HCT116 (cell line): ENCODE results near the gene DKK3. TPM values are rescaled to one million over a fixed set of nuclear protein-coding genes. Genes with fewer than 3 reads are reported as not detected.

ENCODE experiments used
- ATAC-seq: fragments of 200-7000 bp; cut with Tn5 transposase; 2 replicates; pipeline ENCODE4 v1.9.1; 2020; ENCODE audit warnings: mild to moderate bottlenecking, moderate library complexity
- BruUV-seq: library from RNA; stranded (reverse); fragments of 400-500 nt; replicated peaks from 2 replicates; lab custom pipeline; 2021; lab: Mats Ljungman, UMichigan
- CTCF ChIA-PET: fragments of 300-600 bp; sonication (Branson Sonifier 250); formaldehyde crosslinking; loops from one replicate; lab custom pipeline; 2021; ENCODE audit warnings: antibody characterized with exemption; lab: Charles Lee
- POLR2A ChIA-PET: fragments of 300-600, 350-600 bp; sonication (Branson Sonifier 250); formaldehyde crosslinking; loops from one replicate; lab custom pipeline; 2021; ENCODE audit warnings: antibody characterized with exemption; lab: Charles Lee
- RAD21 ChIA-PET, 2 experiments: fragments of 300-600 bp; sonication (Branson Sonifier 250); formaldehyde crosslinking; loops; one replicate each; lab custom pipeline; 2023; ENCODE audit warnings: low total read pairs in 2 of 2; ENCODE audit not compliant: uncharacterized antibody in 2 of 2, unreplicated experiment in 2 of 2, low non-redundant PET in 1 of 2; lab: Charles Lee
- DNase-seq: peaks from one replicate; pipeline ENCODE4 v3.0.0-alpha.2; 2010; ENCODE audit warnings: low read depth, low spot score
- H2AFZ ChIP-seq: fragments of 200-600 bp; shearing (Covaris generic), sonication (generic); 2 replicates; pipeline ENCODE4 v1.6.1; 2017; ENCODE audit warnings: low read depth, mixed run types, mixed read lengths, antibody characterized with exemption, low read length; ENCODE audit not compliant: poor library complexity, severe bottlenecking
- H3K27ac ChIP-seq: 2 replicates; pipeline ENCODE4 v1.5.1; 2012; ENCODE audit warnings: low read depth, low read length
- H3K27me3 ChIP-seq: fragments of 200-600 bp; sonication (generic); 2 replicates; pipeline ENCODE4 v1.6.1; 2016; ENCODE audit warnings: mixed run types, low read length, mixed read lengths; ENCODE audit not compliant: insufficient read depth
- H3K36me3 ChIP-seq, 2 experiments: fragments of 200-500 bp in 1 of 2; fragments of 200-600 bp in 1 of 2; sonication (Bioruptor generic) in 1 of 2; sonication (generic) in 1 of 2; 2 replicates each; pipeline versions ENCODE4 v1.5.1 to v1.6.1; 2014 to 2016; ENCODE audit warnings: low read length in 2 of 2, inconsistent platforms in 1 of 2, mixed read lengths in 1 of 2, mixed run types in 1 of 2; ENCODE audit not compliant: insufficient read depth in 2 of 2, control insufficient read depth in 1 of 2
- H3K4me1 ChIP-seq, 2 experiments: fragments of 200-600 bp in 1 of 2; sonication (generic) in 1 of 2; 2 replicates each; pipeline versions ENCODE4 v1.5.1 to v1.6.1; 2012 to 2017; ENCODE audit warnings: low read length in 2 of 2, inconsistent platforms in 1 of 2, mild to moderate bottlenecking in 1 of 2, mixed read lengths in 1 of 2, mixed run types in 1 of 2, moderate library complexity in 1 of 2; ENCODE audit not compliant: insufficient read depth in 2 of 2, control insufficient read depth in 1 of 2
- H3K4me2 ChIP-seq: fragments of 200-600 bp; sonication (generic); 2 replicates; pipeline ENCODE4 v1.6.1; 2017; ENCODE audit warnings: mixed run types, low read length, mixed read lengths
- H3K4me3 ChIP-seq, 2 experiments: fragments of 200-600 bp in 1 of 2; sonication (generic) in 1 of 2; replicated peaks in 1 of 2; 2 replicates each; pipeline ENCODE4 v1.5.1; 2011 to 2016; ENCODE audit warnings: low read length in 2 of 2, control low read depth in 1 of 2, low read depth in 1 of 2, mild to moderate bottlenecking in 1 of 2, mixed read lengths in 1 of 2, mixed run types in 1 of 2
- H3K79me2 ChIP-seq: fragments of 200-600 bp; sonication (generic); 2 replicates; pipeline ENCODE4 v1.6.1; 2017; ENCODE audit warnings: mild to moderate bottlenecking, mixed run types, low read length, moderate library complexity, mixed read lengths; ENCODE audit not compliant: insufficient read depth
- H3K9ac ChIP-seq: fragments of 200-600 bp; sonication (generic); 2 replicates; pipeline ENCODE4 v1.6.1; 2016; ENCODE audit warnings: low read length, mixed read lengths
- H3K9me2 ChIP-seq: fragments of 200-600 bp; sonication (generic), shearing (Covaris generic); 2 replicates; pipeline ENCODE4 v1.6.1; 2017; ENCODE audit warnings: mixed run types, mild to moderate bottlenecking, moderate library complexity; ENCODE audit not compliant: insufficient read depth
- H3K9me3 ChIP-seq, 2 experiments: fragments of 200-500 bp in 1 of 2; fragments of 200-600 bp in 1 of 2; sonication (Bioruptor generic) in 1 of 2; sonication (generic) in 1 of 2; 2 replicates each; pipeline ENCODE4 v1.6.1; 2014 to 2017; ENCODE audit warnings: low read length in 2 of 2, mixed read lengths in 2 of 2, inconsistent platforms in 1 of 2, low read depth in 1 of 2, mild to moderate bottlenecking in 1 of 2, mixed run types in 1 of 2, moderate library complexity in 1 of 2; ENCODE audit not compliant: control insufficient read depth in 1 of 2, insufficient read depth in 1 of 2
- H4K20me1 ChIP-seq: fragments of 200-600 bp; sonication (generic), shearing (Covaris generic); 2 replicates; pipeline ENCODE4 v1.6.1; 2017; ENCODE audit warnings: mixed run types, mild to moderate bottlenecking, moderate library complexity; ENCODE audit not compliant: insufficient read depth
- CBX3 ChIP-seq: IDR thresholded peaks from 2 replicates; pipeline ENCODE4 v1.6.1; 2012; ENCODE audit warnings: low read depth
- EGR1 ChIP-seq: IDR thresholded peaks from 2 replicates; pipeline ENCODE4 v1.6.1; 2012; ENCODE audit warnings: low read depth
- EZH2 ChIP-seq: fragments of 200-600 bp; sonication (generic); IDR thresholded peaks from 2 replicates; pipeline ENCODE4 v1.6.1; 2017; ENCODE audit warnings: antibody characterized with exemption, mixed run types
- EZH2phosphoT487 ChIP-seq: fragments of 200-600 bp; IDR thresholded peaks from 2 replicates; pipeline ENCODE4 v1.6.1; 2018; ENCODE audit warnings: antibody characterized with exemption, borderline replicate concordance
- JUND ChIP-seq: IDR thresholded peaks from 2 replicates; pipeline ENCODE4 v1.6.1; 2012
- POLR2A ChIP-seq: IDR thresholded peaks from 2 replicates; pipeline ENCODE4 v1.7.0; 2011; ENCODE audit warnings: borderline replicate concordance; ENCODE audit not compliant: insufficient read depth, insufficient read length; ENCODE audit errors: extremely low read depth
- POLR2AphosphoS5 ChIP-seq: IDR thresholded peaks from 2 replicates; pipeline ENCODE4 v1.6.1; 2011; ENCODE audit warnings: mild to moderate bottlenecking, low read depth, low read length, moderate library complexity
- SIN3A ChIP-seq: IDR thresholded peaks from 2 replicates; pipeline ENCODE4 v1.6.1; 2012; ENCODE audit warnings: low read depth
- SP1 ChIP-seq: IDR thresholded peaks from 2 replicates; pipeline ENCODE4 v1.6.1; 2012; ENCODE audit warnings: low read depth
- TCF7L2 ChIP-seq: IDR thresholded peaks from 2 replicates; pipeline ENCODE4 v1.7.0; 2011; ENCODE audit warnings: borderline replicate concordance, inconsistent platforms; ENCODE audit not compliant: insufficient read depth, insufficient read length; ENCODE audit errors: extremely low read depth
- YY1 ChIP-seq: IDR thresholded peaks from 2 replicates; pipeline ENCODE4 v1.6.1; 2011; ENCODE audit warnings: low read length, low read depth, moderate library complexity, mild to moderate bottlenecking; ENCODE audit not compliant: insufficient replicate concordance; ENCODE audit errors: extremely low read depth
- ZBTB33 ChIP-seq: IDR thresholded peaks from 2 replicates; pipeline ENCODE4 v1.6.1; 2011; ENCODE audit warnings: mild to moderate bottlenecking, low read length, moderate library complexity; ENCODE audit not compliant: insufficient replicate concordance; ENCODE audit errors: extremely low read depth
- ZFX ChIP-seq: fragments of 450-650 bp; IDR thresholded peaks from 2 replicates; pipeline ENCODE4 v1.6.1; 2017
- ZNF274 ChIP-seq: fragments of 200-500 bp; sonication (Bioruptor generic); IDR thresholded peaks from 2 replicates; pipeline ENCODE4 v1.6.1; 2014; ENCODE audit warnings: mild to moderate bottlenecking, low read depth, low read length, inconsistent platforms
- intact Hi-C: fragments of 100-400 bp; cut with micrococcal nuclease; formaldehyde crosslinking; loops from 2 replicates; pipeline ENCODE4 v1.10.0; 2022
- total RNA-seq: library from RNA; stranded (reverse); gene quantifications from one replicate; pipeline ENCODE4 v1.2.1, GENCODE V29; 2021; ENCODE audit not compliant: unreplicated experiment
- TF ChIP-seq, protein P1 (sequence below): IDR thresholded peaks from 2 replicates; pipeline ENCODE4 v1.6.1; 2012

Gene DKK3
- total RNA-seq, 1 experiment from 2014 or later = 0.49 TPM

GRCh38 chr11:12032968-12033367, 24.5 kb upstream of the DKK3 start:
- H3K9me3 ChIP-seq = no peaks in the 10 kb centered on the region
- H3K9ac ChIP-seq = no peak overlapping the region
- RAD21 ChIA-PET = no interaction called here
- no peaks in the 10 kb centered on the region for H4K20me1 ChIP-seq
- CTCF ChIA-PET = no interaction called here
- H3K4me3 ChIP-seq = no peak overlapping the region
- peaks cover 8 to 18% of the 10 kb centered on the region in 2 experiments; a peak in 3 of 4 replicates for H3K4me1 ChIP-seq
- ATAC-seq (no peak), DNase-seq (no peak)
- H2AFZ ChIP-seq = no peak overlapping the region
- no peaks in the 10 kb centered on the region for H3K79me2 ChIP-seq
- H3K4me2 ChIP-seq = no peak overlapping the region
- TF ChIP-seq POLR2AphosphoS5 (no peak), ZFX (no peak), SP1 (no peak), JUND (no peak), TCF7L2 (no peak), CBX3 (no peak), ZNF274 (no peak), EZH2 (no peak), POLR2A (no peak), EGR1 (no peak), ZBTB33 (no peak), EZH2phosphoT487 (no peak), SIN3A (no peak), YY1 (no peak)
- TF ChIP-seq, protein P1, sequence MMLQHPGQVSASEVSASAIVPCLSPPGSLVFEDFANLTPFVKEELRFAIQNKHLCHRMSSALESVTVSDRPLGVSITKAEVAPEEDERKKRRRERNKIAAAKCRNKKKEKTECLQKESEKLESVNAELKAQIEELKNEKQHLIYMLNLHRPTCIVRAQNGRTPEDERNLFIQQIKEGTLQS = no peak
- H3K9me2 ChIP-seq = no peaks in the 10 kb centered on the region
- H3K27ac ChIP-seq = no peak overlapping the region
- H3K27me3 ChIP-seq = no peaks in the 10 kb centered on the region
- intact Hi-C loops = no loop called here
- POLR2A ChIA-PET = no interaction called here
- no TSS peak for BruUV-seq
- H3K36me3 ChIP-seq = no peaks in the 10 kb centered on the region
